Transverse colon (tissue), 4 donors: ENCODE data around the gene OR4F6.
"Not testable (repeated sequence)": the region's sequence is repeated elsewhere in the genome, so short reads cannot be mapped to it uniquely, and the experiment has no call there.

Source experiments
- EP300 ChIP-seq: sonication (generic); formaldehyde crosslinking; IDR thresholded peaks from one replicate; pipeline ENCODE4 v1.6.1; 2017; ENCODE audit warnings: antibody characterized with exemption, low read depth
- POLR2A ChIP-seq: fragments of 450-650 bp; IDR thresholded peaks from one replicate; pipeline ENCODE4 v1.6.1; 2016; ENCODE audit warnings: antibody characterized with exemption, mild to moderate bottlenecking, moderate library complexity
- POLR2AphosphoS5 ChIP-seq, 3 donors: sonication (generic); formaldehyde crosslinking; IDR thresholded peaks; one replicate each; pipeline ENCODE4 v1.6.1; 2016; ENCODE audit warnings: antibody characterized with exemption in 3 of 3
- TF ChIP-seq, protein P1 (sequence below), 5 experiments: fragments of 200-600 bp in 3 of 5; fragments of 450-650 bp in 2 of 5; sonication (generic) in 3 of 5; IDR thresholded peaks; 1 replicate in 2 of 5; 2 replicates in 3 of 5; pipeline ENCODE4 v1.5.1; 2016 to 2017; ENCODE audit warnings: antibody characterized with exemption in 5 of 5, inconsistent platforms in 3 of 5, mild to moderate bottlenecking in 2 of 5, moderate library complexity in 1 of 5

DNA sequence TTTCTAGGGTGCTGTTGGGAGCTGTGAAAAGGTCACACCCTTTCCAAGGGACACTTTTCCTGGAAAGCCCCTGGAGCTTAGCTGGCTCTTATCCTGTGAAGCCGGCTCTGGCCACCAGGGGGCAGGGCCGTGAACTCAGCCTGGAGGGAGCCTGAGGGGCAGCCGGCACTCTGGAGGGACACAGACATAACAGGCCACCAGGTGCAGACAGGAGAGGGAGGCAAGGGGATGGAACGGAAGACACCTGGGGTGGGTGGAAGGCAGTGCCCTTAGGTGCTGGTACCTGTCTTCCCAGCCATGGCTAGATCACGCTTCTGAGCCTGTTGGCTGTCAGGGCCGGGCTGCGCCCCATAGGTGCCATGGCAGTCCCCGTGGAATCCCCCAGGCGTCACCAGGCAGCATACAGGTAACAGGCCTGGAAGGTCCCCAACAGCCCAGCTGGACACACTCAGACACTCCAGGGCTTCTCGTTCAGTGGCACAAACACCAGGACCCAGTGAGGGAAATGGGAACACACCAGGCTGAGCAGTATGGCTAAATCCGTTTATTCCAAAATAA lies 36.1 kb upstream of the OR4F6 start:
- TF ChIP-seq, protein P1, sequence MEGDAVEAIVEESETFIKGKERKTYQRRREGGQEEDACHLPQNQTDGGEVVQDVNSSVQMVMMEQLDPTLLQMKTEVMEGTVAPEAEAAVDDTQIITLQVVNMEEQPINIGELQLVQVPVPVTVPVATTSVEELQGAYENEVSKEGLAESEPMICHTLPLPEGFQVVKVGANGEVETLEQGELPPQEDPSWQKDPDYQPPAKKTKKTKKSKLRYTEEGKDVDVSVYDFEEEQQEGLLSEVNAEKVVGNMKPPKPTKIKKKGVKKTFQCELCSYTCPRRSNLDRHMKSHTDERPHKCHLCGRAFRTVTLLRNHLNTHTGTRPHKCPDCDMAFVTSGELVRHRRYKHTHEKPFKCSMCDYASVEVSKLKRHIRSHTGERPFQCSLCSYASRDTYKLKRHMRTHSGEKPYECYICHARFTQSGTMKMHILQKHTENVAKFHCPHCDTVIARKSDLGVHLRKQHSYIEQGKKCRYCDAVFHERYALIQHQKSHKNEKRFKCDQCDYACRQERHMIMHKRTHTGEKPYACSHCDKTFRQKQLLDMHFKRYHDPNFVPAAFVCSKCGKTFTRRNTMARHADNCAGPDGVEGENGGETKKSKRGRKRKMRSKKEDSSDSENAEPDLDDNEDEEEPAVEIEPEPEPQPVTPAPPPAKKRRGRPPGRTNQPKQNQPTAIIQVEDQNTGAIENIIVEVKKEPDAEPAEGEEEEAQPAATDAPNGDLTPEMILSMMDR (IDR thresholded peaks at IDR 0.05), result peak in 3 of 5 experiments; percentile 4 to 43 (median 39)
- not testable (repeated sequence) for TF ChIP-seq POLR2A; EP300; POLR2AphosphoS5 (IDR thresholded peaks at IDR 0.05)
